Spleen (tissue), 11 donors: ENCODE data around the gene GPX7. TPM values are rescaled to one million over a fixed set of nuclear protein-coding genes. Genes with fewer than 3 reads are reported as not detected.

Experiments used
- DNase-seq: peaks from one replicate; pipeline ENCODE4 v3.0.0-alpha.2; 2020
- H3K27ac ChIP-seq, 8 donors: fragments of 200-600 bp; sonication (generic) in 7 of 8; 1 replicate in 4 of 8; 2 replicates in 4 of 8; pipeline versions ENCODE4 v1.5.0 to v1.8.0; 2016 to 2021; ENCODE audit warnings: inconsistent platforms in 4 of 8, mild to moderate bottlenecking in 4 of 8, moderate library complexity in 1 of 8
- H3K27me3 ChIP-seq, 7 donors: fragments of 200-600 bp; sonication (generic) in 6 of 7; replicated peaks in 1 of 7; 1 replicate in 4 of 7; 2 replicates in 3 of 7; pipeline versions ENCODE4 v1.5.0 to v1.8.0; 2016 to 2021; ENCODE audit warnings: inconsistent platforms in 3 of 7, mild to moderate bottlenecking in 1 of 7
- H3K36me3 ChIP-seq, 6 donors: fragments of 200-600 bp; sonication (generic) in 5 of 6; 1 replicate in 4 of 6; 2 replicates in 2 of 6; pipeline versions ENCODE4 v1.5.0 to v1.8.0; 2016 to 2021; ENCODE audit warnings: inconsistent platforms in 2 of 6
- H3K4me1 ChIP-seq, 6 donors: fragments of 200-600 bp; sonication (generic) in 5 of 6; 1 replicate in 3 of 6; 2 replicates in 3 of 6; pipeline versions ENCODE4 v1.5.0 to v1.8.0; 2016 to 2021; ENCODE audit warnings: inconsistent platforms in 3 of 6
- H3K4me3 ChIP-seq, 8 donors: fragments of 200-600 bp; sonication (generic) in 7 of 8; 1 replicate in 4 of 8; 2 replicates in 4 of 8; pipeline versions ENCODE4 v1.5.0 to v1.8.0; 2016 to 2021; ENCODE audit warnings: inconsistent platforms in 4 of 8, mild to moderate bottlenecking in 4 of 8, moderate library complexity in 2 of 8
- H3K9me3 ChIP-seq, 8 donors: fragments of 200-600 bp; sonication (generic) in 7 of 8; 1 replicate in 4 of 8; 2 replicates in 4 of 8; pipeline versions ENCODE4 v1.5.0 to v1.8.0; 2016 to 2021; ENCODE audit warnings: inconsistent platforms in 4 of 8
- POLR2A ChIP-seq, 3 donors: fragments of 450-650 bp; IDR thresholded peaks; one replicate each; pipeline ENCODE4 v1.5.1; 2017; ENCODE audit warnings: antibody characterized with exemption in 3 of 3, mild to moderate bottlenecking in 1 of 3
- POLR2AphosphoS5 ChIP-seq, 3 donors: sonication (generic); formaldehyde crosslinking; IDR thresholded peaks; one replicate each; pipeline ENCODE4 v1.5.1; 2017; ENCODE audit warnings: antibody characterized with exemption in 3 of 3
- WGBS, 5 donors: extraction: QIAGEN DNeasy Blood & Tissue Kit in 3 of 5; methylation state at CpG; one replicate each; pipeline versions ENCODE4 v1.1.5 to v1.1.7; 2013 to 2018; 5-methylcytosine and 5-hydroxymethylcytosine counted together
- intact Hi-C: fragments of 100-400 bp; cut with DNase I; formaldehyde crosslinking; loops from one replicate; pipeline ENCODE4 v1.15.0; 2023; ENCODE audit warnings: low total_unique reads
- polyA plus RNA-seq, 3 donors: library from polyadenylated mRNA; stranded (reverse); fragments of 200-250 nt; gene quantifications; one replicate each; pipeline ENCODE4 v1.2.1, GENCODE V29; 2013
- total RNA-seq, 7 donors: library from RNA; depleted of rRNA in 3 of 7; stranded (reverse); fragments of >200 nt in 3 of 7; fragmentation: NEBNext Ultra II Directional in 4 of 7; extraction: Animal tissue kit (Norgen Biotek cat#: 25700) in 4 of 7; gene quantifications; one replicate each; pipeline versions ENCODE4 v1.1.0 to v1.2.1, GENCODE V29; 2016 to 2021
- TF ChIP-seq, protein P1 (sequence below), 11 experiments: fragments of 200-600 bp in 7 of 11; fragments of 450-650 bp in 4 of 11; sonication (generic) in 4 of 11; IDR thresholded peaks in 8 of 11; conservative IDR thresholded peaks in 3 of 11; 1 replicate in 7 of 11; 2 replicates in 4 of 11; pipeline versions ENCODE4 v1.4.0 to v1.8.0; 2016 to 2021; ENCODE audit warnings: antibody characterized with exemption in 11 of 11, inconsistent platforms in 4 of 11, mild to moderate bottlenecking in 1 of 11
- donor health status: healthy with polysubstance abuse.
- donor health status: DM: no; HTN: no; CAD: no; lungs with moderate emphysema.
- donor health status: DM: no; HTN: no; CAD: no.
- donor health status: Bipolar disorder and iron deficiency.
- donor health status: healthy.
- donor health status: DM: no; HTN: no; CAD: no.
- donor health status: DM: yes; HTN: yes; CAD: no.

GPX7 gene
- total and polyA plus RNA-seq, 10 donors, result 6.4 to 24.7 (median 13.7) TPM

DNA sequence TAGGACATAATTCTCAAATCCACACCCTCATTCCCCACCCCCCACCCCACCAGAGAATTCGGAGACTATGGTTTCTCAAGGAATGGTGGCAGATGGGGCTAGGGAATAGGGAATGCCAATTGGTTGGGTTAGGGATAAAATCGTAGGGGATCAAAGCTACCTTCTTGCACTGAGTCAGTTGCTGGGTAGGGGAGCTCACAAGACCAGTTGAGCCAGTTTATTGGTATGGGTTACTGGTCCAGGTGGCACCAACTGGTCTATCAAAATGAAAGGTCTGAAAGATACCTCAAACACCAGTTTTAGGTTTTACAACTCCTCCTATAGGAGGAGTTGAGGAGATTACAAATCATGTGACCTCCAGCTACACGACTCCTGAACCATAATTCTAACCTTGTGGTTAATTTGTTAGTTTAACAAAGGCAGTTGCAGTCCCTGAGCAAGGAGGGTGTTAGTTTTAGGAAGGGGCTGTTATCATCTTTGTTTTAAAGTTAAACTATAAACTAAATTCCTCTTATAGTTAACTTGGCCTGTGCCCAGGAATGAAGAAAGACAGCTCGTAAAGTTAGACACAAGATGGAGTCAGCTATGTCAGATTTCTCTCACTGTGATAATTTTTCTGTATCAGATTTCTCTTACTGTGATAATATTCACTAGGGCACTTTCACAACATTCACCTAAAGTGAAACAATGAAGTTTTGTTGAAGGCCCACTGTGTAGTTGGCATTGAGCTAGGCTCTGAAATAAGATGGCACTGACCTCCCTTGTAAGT is 33.3 kb downstream of the GPX7 start:
- Histone ChIP-seq H3K27me3 (peaks cover 0 to 29% (median 10%) of the 10 kb centered on the region in 7 donors), H3K9me3 (no peaks in the 10 kb centered on the region), H3K36me3 (no peaks in the 10 kb centered on the region), H3K4me3 (peak overlapping the region in 1 of 8 donors; percentile 9), H3K4me1 (peaks cover 24 to 96% (median 85%) of the 10 kb centered on the region in 6 donors), H3K27ac (peak overlapping the region in 7 of 8 donors; percentile 20 to 95 (median 93))
- intact Hi-C loops, result no loop called here
- TF ChIP-seq, protein P1, sequence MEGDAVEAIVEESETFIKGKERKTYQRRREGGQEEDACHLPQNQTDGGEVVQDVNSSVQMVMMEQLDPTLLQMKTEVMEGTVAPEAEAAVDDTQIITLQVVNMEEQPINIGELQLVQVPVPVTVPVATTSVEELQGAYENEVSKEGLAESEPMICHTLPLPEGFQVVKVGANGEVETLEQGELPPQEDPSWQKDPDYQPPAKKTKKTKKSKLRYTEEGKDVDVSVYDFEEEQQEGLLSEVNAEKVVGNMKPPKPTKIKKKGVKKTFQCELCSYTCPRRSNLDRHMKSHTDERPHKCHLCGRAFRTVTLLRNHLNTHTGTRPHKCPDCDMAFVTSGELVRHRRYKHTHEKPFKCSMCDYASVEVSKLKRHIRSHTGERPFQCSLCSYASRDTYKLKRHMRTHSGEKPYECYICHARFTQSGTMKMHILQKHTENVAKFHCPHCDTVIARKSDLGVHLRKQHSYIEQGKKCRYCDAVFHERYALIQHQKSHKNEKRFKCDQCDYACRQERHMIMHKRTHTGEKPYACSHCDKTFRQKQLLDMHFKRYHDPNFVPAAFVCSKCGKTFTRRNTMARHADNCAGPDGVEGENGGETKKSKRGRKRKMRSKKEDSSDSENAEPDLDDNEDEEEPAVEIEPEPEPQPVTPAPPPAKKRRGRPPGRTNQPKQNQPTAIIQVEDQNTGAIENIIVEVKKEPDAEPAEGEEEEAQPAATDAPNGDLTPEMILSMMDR (IDR thresholded peaks at IDR 0.05 in 8 of 11, conservative IDR thresholded peaks at IDR 0.05 in 3 of 11), result no peak
- no peak for TF ChIP-seq POLR2A (IDR thresholded peaks at IDR 0.05)
- no peak for TF ChIP-seq POLR2AphosphoS5 (IDR thresholded peaks at IDR 0.05)
- 59 to 72% (median 63%) methylated on average over 4 of the region's 4 CpGs for WGBS, 5 donors
- DNase-seq, result no peak

DNA sequence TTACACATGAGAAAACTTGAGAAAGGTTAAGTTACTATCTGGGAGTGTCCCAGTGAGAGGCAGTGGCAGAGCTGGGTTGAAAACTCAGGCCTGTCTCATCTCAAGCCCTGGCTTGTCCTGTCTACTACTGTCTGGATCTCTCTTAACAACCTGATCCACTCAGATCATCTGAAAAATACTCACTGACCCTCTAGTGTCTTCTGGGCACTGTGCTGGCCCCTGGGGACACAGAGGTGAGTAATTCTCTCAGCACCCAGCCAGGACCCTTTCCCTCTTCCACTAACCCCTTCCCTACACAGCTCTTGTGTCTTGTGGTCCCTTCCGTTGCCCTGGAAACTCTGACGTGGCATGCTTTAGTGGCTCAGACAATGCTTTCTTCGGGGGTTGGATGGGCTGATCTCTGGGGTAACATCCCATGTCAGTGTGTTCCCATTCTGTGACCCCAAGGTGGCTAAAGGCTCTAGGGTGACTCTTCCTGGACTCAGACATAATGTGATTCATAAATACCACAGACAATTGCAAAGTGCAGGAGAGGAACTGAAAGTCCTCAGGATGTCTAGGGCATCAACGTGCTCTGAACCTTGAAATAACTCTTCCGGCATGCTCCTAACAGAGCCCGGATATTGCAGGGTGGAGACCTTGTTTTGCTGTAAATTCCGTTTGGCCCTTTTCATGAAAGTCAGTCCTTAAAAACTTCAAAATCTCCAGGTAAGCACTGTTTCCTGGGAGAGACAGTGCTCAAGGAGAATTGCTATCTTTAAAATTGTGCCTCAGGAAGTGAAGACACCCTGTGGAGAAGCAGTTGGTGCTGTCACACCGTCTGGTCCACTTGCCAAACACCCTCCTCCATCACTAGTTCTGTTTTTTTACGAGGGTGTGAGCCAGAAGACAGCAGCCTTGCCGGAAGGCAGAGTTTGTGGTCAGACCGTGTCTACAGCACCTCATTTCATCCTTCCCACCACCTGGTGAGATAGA is 34.8 kb downstream of the GPX7 start:
- intact Hi-C loops, result no loop called here
- Histone ChIP-seq H3K9me3 (no peaks in the 10 kb centered on the region), H3K4me3 (peak overlapping the region in 5 of 8 donors; percentile 2 to 57 (median 16)), H3K27me3 (peaks cover 0 to 27% (median 10%) of the 10 kb centered on the region in 7 donors), H3K27ac (peak overlapping the region; percentile 67 to 95 (median 92)), H3K4me1 (peaks cover 23 to 96% (median 76%) of the 10 kb centered on the region in 6 donors), H3K36me3 (no peaks in the 10 kb centered on the region)
- WGBS, 5 donors, result 14 to 27% (median 16%) methylated on average over 11 of the region's 11 CpGs
- no peak for TF ChIP-seq POLR2A (IDR thresholded peaks at IDR 0.05)
- TF ChIP-seq, protein P1 (IDR thresholded peaks at IDR 0.05 in 8 of 11, conservative IDR thresholded peaks at IDR 0.05 in 3 of 11), result peak in 1 of 11 experiments; percentile 12
- peak in 1 of 3 donors; percentile 86 for TF ChIP-seq POLR2AphosphoS5 (IDR thresholded peaks at IDR 0.05)
- DNase-seq, result peak; percentile 89

DNA sequence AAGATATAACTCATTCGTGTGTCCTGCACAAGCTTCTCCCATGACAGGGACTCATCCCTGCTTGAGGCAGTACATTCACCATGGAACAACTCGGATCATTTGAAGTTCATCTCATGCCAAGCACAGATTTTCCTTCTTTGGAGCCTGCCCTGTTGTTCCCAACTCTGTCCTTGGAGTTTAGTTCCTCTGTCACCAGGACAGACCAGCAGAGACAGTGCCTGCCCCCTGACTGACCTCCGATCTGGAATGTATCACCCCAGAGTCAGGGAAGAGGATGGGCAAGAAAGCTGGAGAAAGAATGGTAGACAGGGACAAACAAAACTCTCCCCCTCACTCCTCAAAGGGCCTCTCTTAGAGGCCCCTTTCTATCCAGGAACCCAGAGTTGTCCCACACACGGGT is 35.8 kb downstream of the GPX7 start:
- DNase-seq, result no peak
- no peak for TF ChIP-seq POLR2AphosphoS5 (IDR thresholded peaks at IDR 0.05)
- no peak for TF ChIP-seq POLR2A (IDR thresholded peaks at IDR 0.05)
- TF ChIP-seq, protein P1 (IDR thresholded peaks at IDR 0.05 in 8 of 11, conservative IDR thresholded peaks at IDR 0.05 in 3 of 11), result no peak
- H3K9me3 ChIP-seq, result no peaks in the 10 kb centered on the region
- H3K4me3 ChIP-seq, result peak overlapping the region in 2 of 8 donors; percentile 19 to 57
- peaks cover 0 to 18% (median 7%) of the 10 kb centered on the region in 7 donors for H3K27me3 ChIP-seq
- WGBS, 5 donors, result 74 to 81% (median 77%) methylated on average over 4 of the region's 4 CpGs
- H3K4me1 ChIP-seq, result peaks cover 18 to 93% (median 67%) of the 10 kb centered on the region in 6 donors
- intact Hi-C loops, result no loop called here
- H3K27ac ChIP-seq, result peak overlapping the region; percentile 67 to 95 (median 92)
- peaks cover 0 to 7% (median 0%) of the 10 kb centered on the region in 6 donors for H3K36me3 ChIP-seq
